GM18505 (cell line): ENCODE measurements around the gene FCRL6.

Source experiments
- ATAC-seq: cut with Tn5 transposase; IDR thresholded peaks from one replicate; pipeline ENCODE4 v1.9.1; 2021; ENCODE audit not compliant: unreplicated experiment
- POLR2A ChIP-seq: IDR thresholded peaks from 4 replicates; pipeline ENCODE4 v1.6.1; 2011; ENCODE audit warnings: borderline replicate concordance; ENCODE audit not compliant: insufficient read depth, insufficient read length; ENCODE audit errors: extremely low read depth

Gene FCRL6

DNA sequence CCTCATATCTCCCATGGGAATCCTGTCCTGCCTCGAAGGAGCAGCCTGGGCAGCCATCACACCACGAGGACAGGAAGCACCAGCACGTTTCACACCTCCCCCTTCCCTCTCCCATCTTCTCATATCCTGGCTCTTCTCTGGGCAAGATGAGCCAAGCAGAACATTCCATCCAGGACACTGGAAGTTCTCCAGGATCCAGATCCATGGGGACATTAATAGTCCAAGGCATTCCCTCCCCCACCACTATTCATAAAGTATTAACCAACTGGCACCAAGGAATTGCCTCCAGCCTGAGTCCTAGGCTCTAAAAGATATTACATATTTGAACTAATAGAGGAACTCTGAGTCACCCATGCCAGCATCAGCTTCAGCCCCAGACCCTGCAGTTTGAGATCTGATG is 33.2 kb downstream of the FCRL6 start:
- TF ChIP-seq POLR2A = no peak
- no peak for ATAC-seq

DNA sequence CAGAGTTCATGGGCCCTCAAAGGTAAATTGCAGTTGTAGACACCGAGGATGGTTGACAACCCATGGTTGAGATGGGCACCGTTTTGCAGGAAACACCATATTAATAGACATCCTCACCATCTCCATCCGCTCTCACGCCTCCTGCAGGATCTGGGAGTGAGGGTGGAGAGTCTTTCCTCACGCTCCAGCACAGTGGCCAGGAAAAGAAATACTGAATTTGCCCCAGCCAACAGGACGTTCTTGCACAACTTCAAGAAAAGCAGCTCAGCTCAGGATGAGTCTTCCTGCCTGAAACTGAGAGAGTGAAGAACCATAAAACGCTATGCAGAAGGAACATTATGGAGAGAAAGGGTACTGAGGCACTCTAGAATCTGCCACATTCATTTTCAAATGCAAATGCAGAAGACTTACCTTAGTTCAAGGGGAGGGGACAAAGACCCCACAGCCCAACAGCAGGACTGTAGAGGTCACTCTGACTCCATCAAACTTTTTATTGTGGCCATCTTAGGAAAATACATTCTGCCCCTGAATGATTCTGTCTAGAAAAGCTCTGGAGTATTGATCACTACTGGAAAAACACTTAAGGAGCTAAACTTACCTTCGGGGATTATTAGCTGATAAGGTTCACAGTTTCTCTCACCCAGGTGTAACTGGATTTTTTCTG is 33.8 kb downstream of the FCRL6 start:
- ATAC-seq = no peak
- no peak for TF ChIP-seq POLR2A

DNA sequence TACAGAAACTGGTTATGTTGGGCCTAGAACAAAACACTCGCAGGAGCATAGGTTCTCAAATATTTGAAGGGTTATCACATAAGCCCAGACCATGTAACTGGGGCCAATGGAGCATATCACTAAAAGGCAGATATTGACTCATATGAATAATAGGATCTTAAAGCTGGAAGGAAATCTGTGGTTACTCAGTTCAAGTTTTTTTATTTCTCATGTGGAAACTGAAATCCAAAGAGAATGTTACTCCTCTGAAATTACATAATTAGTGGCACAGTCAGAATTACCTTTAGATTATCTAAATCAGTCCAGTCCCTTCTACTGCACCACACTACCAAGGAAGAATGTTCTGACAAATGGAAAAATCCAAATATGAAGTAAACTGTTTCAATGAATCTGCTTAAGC is 36.6 kb downstream of the FCRL6 start:
- ATAC-seq = peak; percentile 80

DNA sequence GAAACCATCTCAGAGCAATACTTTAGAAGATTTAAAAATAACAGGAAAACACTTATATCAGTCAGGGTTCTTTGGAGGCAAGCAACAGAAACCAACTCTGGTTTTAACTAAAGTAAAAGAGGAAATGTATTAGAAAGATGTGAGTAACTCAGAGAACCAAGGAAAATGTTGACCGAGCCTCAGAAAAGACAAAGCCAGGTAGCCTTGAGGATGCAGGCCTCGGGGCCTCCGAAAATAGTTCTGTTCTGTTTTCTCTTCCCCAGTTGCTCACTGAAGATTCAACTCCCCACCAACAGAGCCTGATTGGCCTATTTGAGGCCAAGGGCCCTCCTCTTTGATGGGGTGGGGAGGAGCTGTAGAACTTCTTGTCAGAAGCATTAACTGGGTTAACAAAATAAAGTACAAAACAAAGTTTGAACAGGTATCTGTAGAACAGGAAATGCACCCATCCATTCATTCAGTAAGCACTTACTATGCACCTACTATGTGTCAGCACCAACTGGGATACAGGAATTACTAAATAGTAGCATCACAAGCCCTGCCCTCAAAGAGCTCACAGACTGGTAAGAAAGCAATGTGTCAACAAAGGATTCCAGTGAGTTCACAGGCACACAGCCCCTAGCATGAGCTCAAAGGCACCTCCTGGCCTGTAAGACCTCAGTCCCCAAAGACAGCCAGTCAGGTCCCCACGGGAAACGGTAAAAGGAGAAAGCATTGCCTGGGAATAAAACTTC is 37.1 kb downstream of the FCRL6 start:
- peak; percentile 44 for ATAC-seq
- TF ChIP-seq POLR2A = no peak

More for the DNA sequence above, 36.6 kb downstream of the FCRL6 start:
- TF ChIP-seq POLR2A = no peak

DNA sequence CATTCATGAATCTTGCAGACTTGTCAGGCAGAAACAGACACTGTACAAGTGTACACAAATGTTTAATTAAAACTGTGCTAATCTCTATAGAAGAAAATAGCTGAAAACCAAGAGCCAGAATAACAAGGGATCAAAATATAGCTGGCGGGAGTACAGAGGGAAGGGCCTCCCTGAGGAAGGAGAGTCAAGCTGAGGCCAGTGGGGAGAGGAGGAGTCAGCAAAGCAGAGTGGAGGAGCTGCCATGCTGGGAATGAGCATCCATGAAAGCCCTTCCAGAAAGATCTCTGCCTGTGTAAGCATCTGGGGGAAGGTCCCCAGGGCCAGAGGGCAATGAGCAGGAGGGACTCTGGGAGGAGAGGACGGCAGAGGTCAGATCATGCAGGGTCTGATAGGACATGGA is 39.6 kb downstream of the FCRL6 start:
- no peak for ATAC-seq
- TF ChIP-seq POLR2A = no peak

DNA sequence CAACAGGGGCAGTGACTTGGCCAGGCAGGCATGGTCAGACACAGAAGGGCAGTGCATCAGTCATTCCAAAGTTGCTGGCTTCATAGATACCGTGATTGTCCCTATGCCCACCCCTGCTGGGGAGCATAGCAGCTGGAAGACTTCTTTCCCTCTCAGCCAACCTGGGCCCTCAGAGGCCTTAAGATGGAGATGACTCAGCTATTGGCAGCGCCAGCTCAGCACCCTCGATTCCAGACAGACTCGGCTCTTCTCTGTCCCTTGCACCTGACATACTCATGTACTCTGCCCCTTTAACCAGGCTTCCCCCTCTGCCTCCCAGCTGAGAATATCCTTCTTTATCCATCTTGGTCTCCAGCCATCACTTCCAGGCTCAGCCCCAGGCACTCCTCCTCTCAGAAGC is 41.3 kb downstream of the FCRL6 start:
- TF ChIP-seq POLR2A = no peak
- ATAC-seq = no peak

DNA sequence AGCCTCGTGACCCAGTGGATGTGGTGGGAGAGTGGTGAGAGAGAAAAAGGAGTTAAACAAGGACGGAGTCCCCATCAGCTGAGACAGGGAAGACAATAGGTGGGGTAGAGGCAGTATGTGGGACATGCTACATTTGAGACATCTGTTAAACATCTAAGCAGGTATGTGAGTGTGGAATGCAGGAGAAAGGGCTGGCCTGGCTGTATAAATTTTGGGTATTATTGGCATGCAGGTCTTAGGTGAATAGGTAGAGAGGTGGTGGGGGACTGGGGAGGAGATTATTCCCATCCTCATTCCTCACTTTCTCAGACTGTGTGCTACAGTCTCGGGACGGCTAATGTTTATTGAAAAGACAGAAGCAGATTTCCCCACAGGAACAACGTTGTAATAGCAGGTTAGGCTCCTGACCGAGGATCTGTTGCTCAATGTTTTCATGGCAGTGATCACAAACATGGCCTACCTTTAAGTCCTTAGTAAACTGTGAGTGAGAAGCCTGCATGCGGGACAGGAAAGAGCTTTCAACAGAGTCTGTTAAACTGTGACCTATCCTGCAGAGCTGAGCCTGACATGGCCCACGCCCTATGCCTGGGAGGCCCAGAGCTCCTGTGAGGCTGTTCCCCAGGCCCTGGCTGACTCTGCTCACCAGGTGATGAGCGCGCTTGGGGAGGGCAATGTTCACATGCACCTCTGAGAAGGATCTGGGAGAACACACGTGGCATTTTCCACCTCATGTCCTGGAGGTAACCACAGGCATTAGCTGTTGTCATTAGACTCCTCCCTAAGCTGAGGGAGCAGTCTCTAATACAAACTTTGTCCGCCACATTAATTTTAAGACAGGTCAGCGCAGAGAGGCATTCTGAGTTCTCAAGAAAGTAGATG is 43.8 kb downstream of the FCRL6 start:
- TF ChIP-seq POLR2A = no peak
- ATAC-seq = no peak

DNA sequence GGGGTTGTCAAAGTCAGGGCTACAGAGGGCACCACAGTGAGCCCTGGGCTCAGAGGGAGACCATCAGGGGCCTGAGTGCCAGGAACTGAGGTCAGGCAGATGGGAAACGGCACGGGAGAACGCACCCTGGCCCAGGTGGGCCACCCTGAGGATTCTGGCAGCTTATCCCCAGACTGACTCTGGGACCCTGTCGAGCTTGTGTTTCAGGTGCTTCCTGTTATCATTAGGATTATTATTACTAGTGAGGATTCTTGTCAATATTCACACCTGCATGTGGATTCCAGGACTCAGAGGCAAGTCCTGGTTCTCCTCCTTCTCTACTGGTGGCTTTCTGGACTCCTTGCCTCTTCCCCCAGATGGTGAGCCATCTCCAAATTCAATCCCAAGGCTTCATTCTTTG is 45.1 kb downstream of the FCRL6 start:
- no peak for TF ChIP-seq POLR2A
- ATAC-seq = no peak

DNA sequence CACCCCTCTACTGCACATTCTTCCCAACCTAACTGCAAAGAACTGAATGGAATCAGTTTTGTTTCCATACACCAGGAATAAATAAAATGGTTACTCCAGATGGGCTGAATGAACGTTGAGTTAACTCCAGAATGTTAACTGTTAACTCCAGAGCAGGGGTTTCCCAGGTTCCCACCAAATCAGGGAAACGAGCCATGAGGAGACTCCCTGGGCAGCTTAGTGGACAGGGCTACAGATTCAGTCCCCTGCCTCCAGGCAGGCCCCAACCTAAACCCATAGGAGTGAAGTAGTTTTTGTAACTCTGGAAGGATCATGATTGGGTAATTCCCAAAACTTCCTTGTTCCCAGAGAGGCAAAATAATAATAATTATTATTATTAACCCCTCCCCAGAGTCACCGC is 46.2 kb downstream of the FCRL6 start:
- no peak for ATAC-seq
- TF ChIP-seq POLR2A = no peak

DNA sequence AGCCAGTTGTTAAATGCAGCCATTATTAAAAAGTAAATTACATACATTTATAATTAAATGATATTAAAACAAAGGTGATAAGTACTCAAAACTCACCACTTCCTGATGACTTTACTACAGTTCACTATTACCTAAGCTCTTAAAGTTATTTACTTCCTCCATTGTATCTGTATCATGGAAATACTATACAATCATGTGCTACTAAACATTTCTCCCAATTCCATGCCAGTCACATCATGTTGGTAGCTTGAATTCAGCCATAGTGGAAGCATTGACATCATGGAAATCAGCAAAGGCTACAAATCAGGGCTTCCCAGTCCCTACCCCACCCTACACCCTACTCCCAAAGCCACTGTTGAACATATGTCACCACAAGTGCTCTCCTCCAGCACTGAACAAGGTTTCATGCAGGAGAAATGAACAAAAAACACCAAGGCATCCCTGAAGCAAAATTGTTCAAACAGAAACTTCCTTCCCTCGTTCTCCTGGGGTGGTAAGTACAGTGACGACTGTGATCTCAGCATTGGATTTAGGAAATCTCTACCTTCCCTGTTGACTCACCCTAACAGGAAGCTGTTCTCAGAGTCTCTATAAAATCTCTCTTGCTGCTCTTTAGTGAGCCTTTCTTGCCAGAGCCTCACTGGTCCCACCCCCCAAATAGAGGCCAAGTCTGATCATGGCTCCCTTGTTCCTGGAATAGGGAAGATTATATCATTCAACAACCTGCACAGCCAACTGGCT is 47.6 kb downstream of the FCRL6 start:
- no peak for ATAC-seq
- TF ChIP-seq POLR2A = no peak

DNA sequence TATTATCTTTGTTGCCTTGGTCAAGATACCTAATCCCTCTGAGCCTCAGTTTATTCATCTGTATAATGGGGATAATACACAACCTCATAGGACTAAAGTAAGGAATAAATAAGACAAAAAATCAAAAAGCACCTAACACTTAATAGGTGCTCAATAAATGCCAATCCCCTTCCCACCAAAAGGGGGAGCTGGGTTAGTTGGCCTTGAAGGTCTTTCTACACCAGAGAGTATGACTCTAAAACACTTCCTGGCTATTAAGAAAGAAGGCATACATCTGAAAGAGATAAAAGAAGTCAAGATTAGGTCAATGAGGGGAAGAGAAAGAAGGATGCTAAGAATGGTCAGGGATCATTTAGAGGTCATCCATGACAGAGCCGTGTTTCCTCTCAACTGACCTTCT is 49.2 kb downstream of the FCRL6 start:
- no peak for TF ChIP-seq POLR2A
- no peak for ATAC-seq

DNA sequence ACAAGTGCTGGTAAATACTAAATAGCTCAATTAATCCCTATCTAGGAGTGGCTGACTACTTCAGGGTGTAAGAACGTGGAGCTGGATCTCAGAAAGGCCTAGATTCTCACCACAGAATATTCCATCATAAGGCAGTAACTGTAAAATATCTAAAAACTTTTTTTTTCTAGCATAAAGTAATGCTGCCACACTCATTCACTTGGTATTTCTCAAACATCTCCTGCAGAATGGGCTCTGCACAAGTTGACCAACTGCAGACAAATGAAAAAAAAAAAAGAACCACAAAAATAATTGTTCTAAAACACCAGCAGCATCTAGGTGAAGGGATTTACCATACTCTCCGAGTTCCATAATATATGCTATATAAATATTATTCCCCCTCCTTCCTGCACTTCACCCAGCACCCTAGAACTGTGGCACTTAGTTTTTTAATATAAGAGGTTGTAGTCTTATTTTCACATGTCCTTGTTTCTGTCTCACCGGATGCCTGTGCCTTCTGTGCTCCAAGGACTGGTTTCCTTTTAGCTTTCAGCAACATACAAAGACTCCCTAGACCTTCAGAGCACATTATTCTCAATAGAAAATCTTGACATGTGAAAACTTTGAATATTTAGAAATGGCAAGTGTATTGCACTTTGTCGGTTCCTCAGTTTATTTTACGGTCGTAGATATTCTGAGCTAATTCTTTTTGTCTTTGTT is 51.4 kb downstream of the FCRL6 start:
- TF ChIP-seq POLR2A = no peak
- no peak for ATAC-seq
